ENCODE results near the gene PARD3B. TPM values are rescaled to one million over a fixed set of nuclear protein-coding genes. Genes with fewer than 3 reads are reported as not detected.

The PARD3B gene
- 21.7 TPM for total RNA-seq

DNA sequence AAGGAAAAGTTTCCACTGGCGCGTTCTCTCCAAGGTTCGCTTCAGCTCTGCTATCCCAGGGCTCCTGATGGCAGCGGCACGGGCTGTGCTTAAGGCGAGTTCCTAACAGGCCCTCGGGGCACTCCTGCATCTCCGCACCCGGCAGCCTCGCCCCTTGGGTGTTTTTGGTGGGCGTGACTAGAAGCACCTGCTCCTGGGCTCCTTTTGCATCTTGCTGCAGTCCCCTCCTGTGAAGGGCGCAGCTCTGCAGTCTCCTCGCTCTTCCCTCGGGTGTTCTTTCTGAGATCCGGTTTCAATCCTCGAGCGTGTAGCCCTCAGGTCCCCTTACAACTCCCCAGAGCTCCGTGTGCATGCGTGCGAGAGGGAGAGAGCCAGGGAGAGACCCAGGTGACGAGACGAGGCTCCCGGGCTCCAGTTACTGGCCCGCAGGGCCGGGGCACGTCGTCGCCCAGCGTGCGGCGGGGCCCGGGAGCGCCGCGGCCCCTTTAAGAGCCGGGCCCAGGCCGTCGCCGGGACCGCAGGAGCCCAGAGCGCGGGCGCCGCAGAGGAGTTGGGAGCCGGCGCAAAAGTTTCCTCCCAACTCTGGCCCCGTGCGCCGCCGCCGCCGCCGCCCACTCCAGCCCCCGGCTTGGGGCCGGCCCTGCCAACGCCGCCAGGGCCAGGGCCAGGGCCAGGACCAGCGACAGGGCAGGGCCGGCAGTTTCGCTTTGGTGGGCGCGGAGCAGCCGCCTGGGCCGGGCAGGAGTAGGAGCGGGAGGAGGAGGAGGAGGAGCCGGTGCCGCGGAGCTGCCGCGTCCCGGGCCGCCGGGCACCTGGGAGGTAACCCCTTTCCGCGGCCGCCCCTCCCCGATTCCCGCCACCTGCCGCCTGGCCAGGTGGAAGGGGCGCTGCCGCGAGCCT is at the start of gene PARD3B:
TSS of gene PARD3B (plus strand) at position 515 of the 900 bp plus-strand sequence. CDS start 525 bp downstream, outside the sequence.
- DNase-seq, result peak; percentile 26

DNA sequence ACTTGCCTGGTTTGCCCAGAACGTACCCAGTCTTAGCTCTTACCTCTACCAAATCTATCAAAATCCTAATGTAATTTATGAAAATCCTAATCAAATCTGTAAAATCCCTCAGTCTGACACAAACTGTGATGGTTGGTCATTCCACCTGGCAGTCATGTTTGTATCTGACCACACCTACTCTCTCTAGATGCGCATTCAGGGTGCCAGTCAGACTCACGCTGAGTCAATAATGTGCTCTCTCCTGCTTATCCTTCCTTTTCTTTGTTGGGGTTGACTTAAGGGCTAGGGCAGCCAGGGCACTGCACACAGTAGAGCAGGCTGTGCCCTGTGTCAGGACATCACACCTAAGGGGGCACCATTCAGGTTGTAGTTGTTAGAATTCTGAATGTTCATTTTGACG is 48.5 kb upstream of the PARD3B start:
- no peak for DNase-seq

GRCh38 chr2:204497855-204498254 is 47.4 kb upstream of the PARD3B start:
- no peak for DNase-seq

DNA sequence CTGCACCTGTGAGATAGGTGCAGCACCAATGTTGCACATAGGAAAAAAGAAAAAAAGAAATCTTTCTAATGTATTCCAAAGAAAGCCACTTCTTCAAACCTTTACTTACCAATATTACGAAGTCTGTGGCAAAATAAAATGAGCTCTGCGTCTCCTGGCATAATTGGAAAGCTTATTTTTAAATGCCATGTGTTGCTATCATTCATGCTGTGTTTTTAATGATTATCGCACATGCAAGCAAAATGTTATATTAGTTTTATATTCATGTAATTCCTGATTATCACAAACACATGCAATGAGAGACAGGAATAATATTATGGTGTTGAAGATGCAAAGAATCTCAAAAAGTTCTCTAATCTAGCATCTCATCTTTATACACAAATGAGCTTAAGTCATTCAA is 47.0 kb upstream of the PARD3B start:
- no peak for DNase-seq

- no peak for DNase-seq
Observed at GRCh38 chr2:204503869-204504268, 41.4 kb upstream of the PARD3B start.

DNA sequence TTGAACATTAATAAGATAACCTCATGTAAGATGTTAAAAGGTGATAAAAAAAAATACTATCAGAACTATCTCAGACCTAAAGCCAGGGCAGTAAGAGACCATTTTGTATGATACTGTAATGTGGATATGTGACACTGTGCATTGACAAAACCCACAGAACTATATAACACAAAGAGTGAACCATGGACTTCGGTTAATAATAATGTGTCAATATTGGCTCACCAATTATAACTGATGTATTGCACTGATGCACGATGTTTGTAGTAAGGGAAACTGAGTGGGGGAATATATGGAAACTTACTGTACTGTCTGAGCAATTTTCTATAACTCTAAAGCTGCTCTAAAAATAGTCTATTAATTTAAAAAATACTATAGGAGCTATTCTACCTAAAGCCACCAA is 40.7 kb upstream of the PARD3B start:
- DNase-seq, result no peak

GRCh38 chr2:204505488-204505887 is 39.8 kb upstream of the PARD3B start:
- no peak for DNase-seq

DNA sequence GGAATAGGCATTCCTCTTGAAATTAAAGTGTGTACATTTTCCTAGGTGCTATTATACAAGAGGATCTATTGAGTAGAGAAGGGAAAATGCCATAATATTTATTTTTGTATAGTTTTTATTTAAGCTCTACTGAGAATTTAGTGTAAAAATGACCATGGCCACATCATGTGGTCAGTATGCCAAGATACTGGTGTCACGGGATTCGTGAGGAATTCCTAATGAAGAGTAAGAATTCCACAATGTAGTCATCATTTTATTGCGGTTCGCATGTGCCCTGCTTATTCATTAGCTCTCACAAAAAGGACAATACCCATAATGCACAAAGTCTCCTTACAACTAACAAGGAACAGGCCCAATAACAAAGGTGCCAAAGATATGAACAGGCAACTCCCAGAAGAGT is 39.3 kb upstream of the PARD3B start:
- DNase-seq, result no peak

- no peak for DNase-seq
Observed at GRCh38 chr2:204507636-204508035, 37.6 kb upstream of the PARD3B start.

DNA sequence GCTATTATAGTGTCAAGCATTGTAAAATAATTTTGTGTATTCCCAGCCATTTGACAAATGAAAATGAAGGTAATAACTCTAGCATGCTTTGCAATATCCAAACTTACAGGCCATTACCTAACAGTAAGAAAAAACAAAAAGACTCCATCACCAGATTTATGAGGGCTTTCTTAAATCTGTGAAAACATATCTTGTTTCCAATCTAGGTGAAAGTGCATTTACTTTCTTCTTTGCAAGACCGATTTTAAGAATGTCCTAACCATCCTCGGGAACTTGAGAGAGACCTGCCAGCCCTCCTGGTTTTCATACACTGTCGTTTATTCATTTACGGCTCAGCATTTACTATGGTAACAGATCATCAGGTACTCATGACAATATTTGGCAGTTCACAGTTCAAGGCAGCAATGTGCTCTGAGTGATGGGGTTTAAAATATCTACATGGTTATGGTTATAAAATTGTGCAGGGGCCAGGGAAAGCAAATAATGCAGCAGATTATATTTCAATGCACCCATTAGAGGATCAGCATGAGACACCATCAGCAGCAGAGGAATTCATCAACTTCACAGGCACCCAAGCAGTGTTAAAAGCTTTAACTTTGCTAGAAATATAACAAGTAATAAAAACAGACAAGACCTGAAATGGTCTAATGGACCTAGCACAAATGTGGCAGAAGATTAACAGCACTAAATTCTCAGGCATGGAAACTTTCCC is 34.4 kb upstream of the PARD3B start:
- no peak for DNase-seq

GRCh38 chr2:204514439-204514838 is 30.8 kb upstream of the PARD3B start:
- no peak for DNase-seq

DNA sequence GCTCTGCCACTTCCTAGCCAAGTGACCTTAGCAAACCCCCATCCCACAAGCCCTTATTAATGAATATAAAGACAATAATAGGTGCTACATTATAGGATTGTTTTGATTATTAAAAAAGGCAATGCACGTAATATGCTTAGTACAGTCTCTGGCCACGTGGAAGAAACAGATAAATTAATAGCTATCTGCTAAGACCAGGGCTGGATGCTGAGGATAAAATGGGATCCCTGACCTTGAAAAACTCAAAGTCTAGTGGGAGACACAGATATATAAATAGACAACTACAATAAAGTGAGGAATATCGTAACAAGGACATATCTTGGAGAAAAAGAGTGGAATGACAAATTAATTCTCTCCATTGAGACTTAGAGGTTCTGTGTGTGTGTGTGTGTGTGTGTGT is 29.9 kb upstream of the PARD3B start:
- no peak for DNase-seq

- DNase-seq, result no peak
Observed at GRCh38 chr2:204517154-204517553, 28.1 kb upstream of the PARD3B start.

DNA sequence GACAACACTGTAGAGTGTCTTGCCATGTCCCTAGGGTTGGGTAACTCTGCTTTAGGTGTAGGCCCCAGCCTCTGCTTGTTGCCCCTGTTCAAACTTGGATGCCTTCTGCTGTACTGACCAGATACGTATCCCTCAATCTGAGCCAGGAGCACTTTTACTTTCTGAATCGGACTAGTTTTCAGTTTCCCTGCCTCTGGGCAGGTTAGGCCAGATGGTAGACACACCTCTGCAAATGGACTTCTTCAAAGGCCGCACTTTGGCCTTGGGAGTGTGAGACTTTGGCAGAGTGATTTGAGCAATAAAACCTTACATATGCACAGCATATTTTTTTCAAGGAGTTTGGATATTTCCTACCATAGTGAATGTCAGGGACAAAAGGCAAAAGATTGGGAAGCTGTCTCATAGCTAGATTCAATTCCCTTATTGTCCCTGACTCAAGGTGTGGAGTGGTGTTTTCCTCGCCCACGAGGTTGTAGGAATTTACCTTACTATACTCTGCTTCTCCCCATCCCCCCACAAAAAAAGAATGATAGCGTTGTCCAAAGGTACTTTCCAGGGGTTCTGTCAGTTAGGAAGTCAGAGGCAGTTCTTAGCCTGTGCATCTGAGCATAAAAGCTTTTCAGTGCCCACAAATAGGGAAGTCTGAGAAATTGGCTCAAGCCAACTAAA is 15.3 kb upstream of the PARD3B start:
- no peak for DNase-seq

GRCh38 chr2:204530464-204530805 is 14.8 kb upstream of the PARD3B start:
- DNase-seq, result no peak

DNA sequence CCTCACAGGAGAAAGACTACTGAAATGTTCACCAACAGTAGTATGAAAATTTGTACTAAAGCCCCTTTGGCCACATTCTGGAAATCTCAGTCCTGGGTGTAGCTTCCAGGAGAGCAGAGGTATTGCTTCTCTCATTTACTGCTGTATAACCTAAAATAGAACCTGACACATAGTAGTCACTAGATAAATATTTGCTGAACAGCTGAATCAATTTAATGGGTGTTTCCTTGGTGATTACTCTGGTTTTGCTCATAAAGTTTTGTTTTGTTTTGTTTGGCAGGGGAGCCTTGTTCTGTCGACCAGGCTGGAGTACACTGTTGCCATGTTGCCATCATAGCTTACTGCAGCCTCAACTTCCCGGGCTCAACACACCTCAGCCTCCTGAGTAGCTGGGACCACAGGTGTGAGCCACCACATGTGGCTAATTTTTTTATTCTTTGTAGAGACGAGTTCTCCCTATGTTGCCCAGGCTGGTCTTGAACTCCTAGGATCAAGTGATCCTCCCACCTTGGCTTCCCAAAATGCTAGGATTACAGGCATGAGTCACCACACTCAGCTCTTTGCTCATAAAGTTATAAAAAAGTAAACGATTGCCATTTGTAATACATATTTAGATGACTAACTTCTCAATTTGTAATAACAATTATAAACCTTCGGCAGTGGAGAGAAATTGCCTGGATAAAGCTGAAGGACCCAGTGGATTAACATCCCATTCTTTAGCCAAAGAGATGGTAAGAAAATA is 11.5 kb upstream of the PARD3B start:
- no peak for DNase-seq

- no peak for DNase-seq
Observed at GRCh38 chr2:204535356-204535755, 9.9 kb upstream of the PARD3B start.

- DNase-seq, result no peak
Observed at GRCh38 chr2:204535764-204536163, 9.5 kb upstream of the PARD3B start.

DNA sequence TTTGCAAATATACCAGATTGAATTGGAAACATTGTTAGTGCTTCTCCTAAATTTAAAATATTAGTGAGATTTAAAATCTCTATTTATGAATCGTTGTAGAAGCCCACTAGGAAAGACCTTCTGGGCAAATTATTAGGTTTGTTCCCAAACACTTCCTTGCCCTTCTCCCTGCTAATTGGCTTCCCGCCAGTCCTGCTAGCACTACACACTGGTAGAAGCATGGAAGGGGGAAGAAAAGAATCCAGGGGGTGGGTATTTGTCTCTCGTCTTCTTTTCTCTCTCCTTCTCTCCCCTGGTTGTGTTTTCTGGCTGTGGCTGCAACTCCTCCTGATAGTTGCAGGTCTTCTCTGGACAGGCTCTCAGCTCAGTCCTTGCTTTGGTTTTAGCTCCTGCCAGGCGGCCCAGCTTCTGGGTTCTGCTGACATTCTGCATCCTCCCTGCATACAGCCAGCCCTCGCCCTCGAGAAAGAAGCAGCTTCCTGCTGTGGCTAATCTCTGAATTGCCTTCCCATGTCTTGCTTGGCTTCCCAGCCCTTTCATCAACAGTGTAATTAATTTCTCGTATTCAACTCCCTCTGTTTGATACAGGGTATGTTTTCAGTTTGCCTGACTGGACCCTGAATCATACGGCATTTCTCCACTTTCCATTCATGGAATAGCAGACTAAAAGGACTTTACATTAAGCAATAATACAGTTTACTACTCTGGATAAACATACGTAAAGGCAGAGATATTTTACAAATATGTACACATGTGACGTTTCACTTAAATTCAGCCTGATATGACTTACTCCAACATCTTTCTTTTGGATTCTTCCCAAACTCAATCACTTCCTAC is 6.9 kb upstream of the PARD3B start:
- no peak for DNase-seq

- no peak for DNase-seq
Observed at GRCh38 chr2:204539019-204539385, 6.3 kb upstream of the PARD3B start.

DNA sequence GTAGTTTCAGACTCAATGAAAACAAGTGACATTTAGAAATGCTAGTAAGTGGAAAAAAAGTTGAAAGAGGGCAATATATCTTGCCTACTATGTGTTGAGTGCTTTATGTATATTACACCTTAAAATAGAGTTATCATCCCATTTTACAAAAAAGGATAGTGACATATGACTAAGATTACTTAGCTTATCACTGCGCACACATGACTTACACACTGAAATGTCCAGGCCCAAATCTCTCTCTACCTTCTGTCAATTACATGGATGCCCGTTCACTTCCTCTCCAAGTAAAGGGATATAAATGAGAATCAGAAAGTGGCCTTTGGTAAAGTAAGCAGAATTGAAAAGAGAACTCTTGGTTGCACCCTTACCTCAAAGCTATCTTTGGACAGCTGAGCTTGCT is 3.6 kb upstream of the PARD3B start:
- no peak for DNase-seq
